Measurements from ENCODE around the gene STPG2. TPM values are rescaled to one million over a fixed set of nuclear protein-coding genes. Genes with fewer than 3 reads are reported as not detected.
A peak's percentile ranks its signal among the peaks of the same experiment; 100 is the strongest.
"Not testable (repeated sequence)": the region's sequence is repeated elsewhere in the genome, so short reads cannot be mapped to it uniquely, and the experiment has no call there.

Gene STPG2
- total RNA-seq, 1 donor from 2014 or later, result not detected

- DNase-seq (ENCODE audit: low read depth) (no peak), FAIRE-seq (no peak)
- TF ChIP-seq, protein P1, sequence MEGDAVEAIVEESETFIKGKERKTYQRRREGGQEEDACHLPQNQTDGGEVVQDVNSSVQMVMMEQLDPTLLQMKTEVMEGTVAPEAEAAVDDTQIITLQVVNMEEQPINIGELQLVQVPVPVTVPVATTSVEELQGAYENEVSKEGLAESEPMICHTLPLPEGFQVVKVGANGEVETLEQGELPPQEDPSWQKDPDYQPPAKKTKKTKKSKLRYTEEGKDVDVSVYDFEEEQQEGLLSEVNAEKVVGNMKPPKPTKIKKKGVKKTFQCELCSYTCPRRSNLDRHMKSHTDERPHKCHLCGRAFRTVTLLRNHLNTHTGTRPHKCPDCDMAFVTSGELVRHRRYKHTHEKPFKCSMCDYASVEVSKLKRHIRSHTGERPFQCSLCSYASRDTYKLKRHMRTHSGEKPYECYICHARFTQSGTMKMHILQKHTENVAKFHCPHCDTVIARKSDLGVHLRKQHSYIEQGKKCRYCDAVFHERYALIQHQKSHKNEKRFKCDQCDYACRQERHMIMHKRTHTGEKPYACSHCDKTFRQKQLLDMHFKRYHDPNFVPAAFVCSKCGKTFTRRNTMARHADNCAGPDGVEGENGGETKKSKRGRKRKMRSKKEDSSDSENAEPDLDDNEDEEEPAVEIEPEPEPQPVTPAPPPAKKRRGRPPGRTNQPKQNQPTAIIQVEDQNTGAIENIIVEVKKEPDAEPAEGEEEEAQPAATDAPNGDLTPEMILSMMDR (IDR thresholded peaks at IDR 0.05; ENCODE audit: insufficient read depth, low read length, severe bottlenecking), result no peak
- H3K36me3 ChIP-seq (ENCODE audit: control insufficient read depth, insufficient read depth, low read length), result no peaks in the 10 kb centered on the region
- no peak overlapping the region for H3K4me3 ChIP-seq (ENCODE audit: low read depth, low read length)
- no peaks in the 10 kb centered on the region for H3K27me3 ChIP-seq (ENCODE audit: control insufficient read depth, insufficient read depth, low read length)
These were observed 560.4 kb downstream of the STPG2 start for GRCh38 chr4:97582890-97583289.

GRCh38 chr4:97577004-97577403 lies 566.3 kb downstream of the STPG2 start:
- DNase-seq (ENCODE audit: low read depth) (no peak), FAIRE-seq (no peak)
- TF ChIP-seq, protein P1 (IDR thresholded peaks at IDR 0.05; ENCODE audit: insufficient read depth, low read length, severe bottlenecking), result no peak
- Histone ChIP-seq H3K27me3 (ENCODE audit: control insufficient read depth, insufficient read depth, low read length) (no peaks in the 10 kb centered on the region), H3K4me3 (ENCODE audit: low read depth, low read length) (no peak overlapping the region), H3K36me3 (ENCODE audit: control insufficient read depth, insufficient read depth, low read length) (no peaks in the 10 kb centered on the region)

- TF ChIP-seq, protein P1 (IDR thresholded peaks at IDR 0.05; ENCODE audit: insufficient read depth, low read length, severe bottlenecking), result no peak
- DNase-seq (ENCODE audit: low read depth) (no peak), FAIRE-seq (no peak)
- H3K4me3 ChIP-seq (ENCODE audit: low read depth, low read length), result no peak overlapping the region
- H3K27me3 ChIP-seq (ENCODE audit: control insufficient read depth, insufficient read depth, low read length), result no peaks in the 10 kb centered on the region
- H3K36me3 ChIP-seq (ENCODE audit: control insufficient read depth, insufficient read depth, low read length), result no peaks in the 10 kb centered on the region
These were observed 583.3 kb downstream of the STPG2 start for GRCh38 chr4:97560009-97560408.

- no peak for FAIRE-seq
- no peaks in the 10 kb centered on the region for H3K36me3 ChIP-seq (ENCODE audit: control insufficient read depth, insufficient read depth, low read length)
- TF ChIP-seq, protein P1 (IDR thresholded peaks at IDR 0.05; ENCODE audit: insufficient read depth, low read length, severe bottlenecking), result no peak
- no peak overlapping the region for H3K4me3 ChIP-seq (ENCODE audit: low read depth, low read length)
- no peaks in the 10 kb centered on the region for H3K27me3 ChIP-seq (ENCODE audit: control insufficient read depth, insufficient read depth, low read length)
- no peak for DNase-seq (ENCODE audit: low read depth)
These were observed 585.0 kb downstream of the STPG2 start for GRCh38 chr4:97558204-97558778.

GRCh38 chr4:97550637-97551036 lies 592.6 kb downstream of the STPG2 start:
- FAIRE-seq; DNase-seq (ENCODE audit: low read depth); H3K27me3 ChIP-seq (ENCODE audit: control insufficient read depth, insufficient read depth, low read length); H3K4me3 ChIP-seq (ENCODE audit: low read depth, low read length); H3K36me3 ChIP-seq (ENCODE audit: control insufficient read depth, insufficient read depth, low read length): not testable (repeated sequence)

- no peak for FAIRE-seq
- Histone ChIP-seq H3K36me3 (ENCODE audit: control insufficient read depth, insufficient read depth, low read length) (no peaks in the 10 kb centered on the region), H3K4me3 (ENCODE audit: low read depth, low read length) (no peak overlapping the region), H3K27me3 (ENCODE audit: control insufficient read depth, insufficient read depth, low read length) (no peaks in the 10 kb centered on the region)
- DNase-seq (ENCODE audit: low read depth), result peak; percentile 13
- TF ChIP-seq, protein P1 (IDR thresholded peaks at IDR 0.05; ENCODE audit: insufficient read depth, low read length, severe bottlenecking), result no peak
These were observed 594.2 kb downstream of the STPG2 start for GRCh38 chr4:97548943-97549583.
